ENCODE data around the gene PARD6A.

PARD6A gene

GRCh38 chr16:67668495-67669157, 7.9 kb downstream of the PARD6A start:
- H3K27ac ChIP-seq (ENCODE audit: extremely low read depth, low read depth, low read length) = no peak overlapping the region
- ChIA-PET CTCF (interaction anchor here (0.6 to 3.0 kb wide), 9 partner anchors 11 to 273 kb away, joined by 3 to 19 read pairs (median 3); partner anchors contain the start of gene GFOD2), POLR2A (no interaction called here)
- no peaks in the 10 kb centered on the region for H3K9me3 ChIP-seq (ENCODE audit: control insufficient read depth, insufficient read depth, low read depth, low read length)
- 0 out of 2 replicates have a peak, but pooled peaks cover 3% of the 10 kb centered on the region for H3K4me1 ChIP-seq (ENCODE audit: control insufficient read depth, insufficient read depth, low read length)
- H3K36me3 ChIP-seq (ENCODE audit: control insufficient read depth in 2 of 2, insufficient read depth in 1 of 2, low read length in 2 of 2) = peaks cover 0 to 18% of the 10 kb centered on the region in 2 experiments; a peak in 1 of 3 replicates
- no peak for TF ChIP-seq ZBTB49 (tag by site-specific recombination; IDR thresholded peaks at IDR 0.05; ENCODE audit: low read depth)
- no peak for TF ChIP-seq ZNF211 (tag by site-specific recombination; IDR thresholded peaks at IDR 0.05; ENCODE audit: low read depth)
- TF ChIP-seq ZNF664 (tag by site-specific recombination; IDR thresholded peaks at IDR 0.05) = no peak
- TF ChIP-seq GLIS1 (tag by site-specific recombination; IDR thresholded peaks at IDR 0.05) = no peak
- no peak for TF ChIP-seq GFI1B (tag by site-specific recombination; IDR thresholded peaks at IDR 0.05)
- TF ChIP-seq ZNF561 (tag by site-specific recombination; IDR thresholded peaks at IDR 0.05; ENCODE audit: borderline replicate concordance) = no peak
- TF ChIP-seq ZNF426 (tag by site-specific recombination; IDR thresholded peaks at IDR 0.05) = no peak
- no peak for TF ChIP-seq ZNF404 (tag by site-specific recombination; IDR thresholded peaks at IDR 0.05)
- no peak for TF ChIP-seq ZSCAN18 (tag by site-specific recombination; IDR thresholded peaks at IDR 0.05)
- no peak overlapping the region for H3K4me3 ChIP-seq (ENCODE audit: low read depth, low read length)

- TF ChIP-seq WT1 (tag by site-specific recombination; IDR thresholded peaks at IDR 0.05) (no peak), ZNF19 (tag by site-specific recombination; IDR thresholded peaks at IDR 0.05; ENCODE audit: low read depth) (no peak)
- 0 out of 2 replicates have a peak, but pooled peaks cover 3% of the 10 kb centered on the region for H3K4me1 ChIP-seq (ENCODE audit: control insufficient read depth, insufficient read depth, low read length)
- H3K9me3 ChIP-seq (ENCODE audit: control insufficient read depth, insufficient read depth, low read depth, low read length) = no peaks in the 10 kb centered on the region
- H3K36me3 ChIP-seq (ENCODE audit: control insufficient read depth in 2 of 2, insufficient read depth in 1 of 2, low read length in 2 of 2) = peaks cover 0 to 9% of the 10 kb centered on the region in 2 experiments; a peak in 1 of 3 replicates
- H3K4me3 ChIP-seq (ENCODE audit: low read depth, low read length) = no peak overlapping the region
- H3K27ac ChIP-seq (ENCODE audit: extremely low read depth, low read depth, low read length) = no peak overlapping the region
- ChIA-PET POLR2A (no interaction called here), CTCF (interaction anchor here (0.6 to 3.0 kb wide), 6 partner anchors 10 to 266 kb away, joined by 3 to 17 read pairs (median 4); partner anchors contain the start of genes ACD and GFOD2)
Measured at GRCh38 chr16:67669499-67670101, 8.8 kb downstream of the PARD6A start.

GRCh38 chr16:67672306-67672705, 11.5 kb downstream of the PARD6A start:
- Histone ChIP-seq H3K27ac (ENCODE audit: extremely low read depth, low read depth, low read length) (no peak overlapping the region), H3K9me3 (ENCODE audit: control insufficient read depth, insufficient read depth, low read depth, low read length) (no peaks in the 10 kb centered on the region), H3K4me3 (ENCODE audit: low read depth, low read length) (no peak overlapping the region), H3K36me3 (ENCODE audit: control insufficient read depth in 2 of 2, insufficient read depth in 1 of 2, low read length in 2 of 2) (peaks cover 0 to 11% of the 10 kb centered on the region in 2 experiments; a peak in 1 of 3 replicates), H3K4me1 (ENCODE audit: control insufficient read depth, insufficient read depth, low read length) (0 out of 2 replicates have a peak, but pooled peaks cover 3% of the 10 kb centered on the region)
- CTCF ChIA-PET = interaction anchor here (0.6 to 3.1 kb wide), 21 partner anchors 10 to 369 kb away, joined by 3 to 31 read pairs (median 5); partner anchors contain the start of gene GFOD2
- POLR2A ChIA-PET = no interaction called here
- TF ChIP-seq ZNF843 (tag by site-specific recombination; IDR thresholded peaks at IDR 0.05) (no peak), PRDM2 (tag by site-specific recombination; IDR thresholded peaks at IDR 0.05; ENCODE audit: borderline replicate concordance) (0 out of 2 replicates have a peak, but pooled peaks have one; percentile 40), YY1 (tag by site-specific recombination; IDR thresholded peaks at IDR 0.05) (no peak), PRDM10 (tag by site-specific recombination; IDR thresholded peaks at IDR 0.05) (peak; percentile 50), ZNF621 (tag by site-specific recombination; IDR thresholded peaks at IDR 0.05) (no peak)
